Fibroblast of gingiva (primary cell): Measurements from ENCODE around the gene TWIST2.

Experiments
- DNase-seq: peaks from one replicate; pipeline ENCODE4 v3.0.0-alpha.2; 2011; ENCODE audit warnings: low read depth

The TWIST2 gene

DNA sequence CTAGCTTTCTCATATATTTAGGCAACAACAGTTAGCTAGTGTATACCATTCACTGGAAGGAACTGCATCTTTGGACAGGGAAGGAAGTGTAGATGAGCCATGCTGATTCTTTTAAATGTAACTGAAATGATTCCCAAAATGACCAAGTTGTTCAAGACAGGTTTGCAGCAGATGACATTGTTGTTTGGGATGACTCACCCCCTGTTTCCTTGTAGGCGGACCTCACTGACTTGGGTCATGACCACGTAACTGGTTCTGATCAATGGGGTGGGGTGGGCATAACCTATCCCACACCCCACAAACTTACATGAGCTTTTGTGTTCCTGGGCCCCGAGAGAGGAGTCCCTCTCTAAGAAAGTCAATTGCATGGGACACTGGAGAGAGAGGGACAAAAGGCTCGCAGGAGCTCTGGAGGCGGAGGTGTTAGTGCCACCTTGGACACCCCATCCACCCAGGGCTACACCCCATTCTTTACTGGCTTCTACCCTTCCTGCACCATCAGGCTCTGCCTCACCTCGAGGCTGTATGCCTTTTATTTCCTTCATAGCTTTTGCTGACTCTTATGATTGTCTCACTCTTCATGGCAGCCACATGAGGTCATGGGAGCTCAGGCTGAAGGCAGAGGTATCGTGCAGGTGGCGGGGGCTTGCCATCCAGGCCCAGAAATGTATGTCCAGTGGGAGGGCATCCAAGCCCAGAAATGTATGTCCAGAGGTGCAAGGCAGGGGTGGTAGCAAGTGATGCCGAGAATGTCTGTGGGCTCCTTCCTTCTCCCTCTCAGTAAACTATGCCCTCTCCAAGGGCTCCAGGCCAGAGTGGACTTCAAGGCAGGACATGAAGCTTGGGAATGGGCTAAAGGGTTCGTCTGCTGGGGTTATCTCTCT, 108.0 kb downstream of the TWIST2 start:
- no peak for DNase-seq

DNA sequence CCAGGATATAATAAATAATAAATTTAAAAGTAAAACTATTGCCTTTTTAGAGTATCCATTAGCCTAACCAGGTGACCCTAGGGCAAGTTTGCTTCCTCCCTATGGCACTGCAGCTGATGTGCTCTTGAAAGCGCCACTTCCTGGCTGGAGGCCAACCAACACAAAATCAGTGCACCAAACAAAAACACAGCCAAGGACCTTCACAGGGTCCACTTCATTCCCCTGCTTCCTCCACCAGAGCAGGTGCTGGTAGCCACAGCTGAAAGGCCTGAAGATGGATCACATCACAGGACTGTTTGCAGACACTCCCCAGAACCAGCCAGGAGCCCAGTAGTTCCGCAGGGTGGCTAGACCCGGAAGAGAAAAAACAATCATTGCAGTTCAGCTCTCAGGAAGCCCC, 108.8 kb downstream of the TWIST2 start:
- DNase-seq, result no peak
